GM18873 (cell line): ENCODE measurements around the gene ETFB.

Experiments used
- ATAC-seq: cut with Tn5 transposase; IDR thresholded peaks from one replicate; pipeline ENCODE4 v1.9.1; 2021; ENCODE audit warnings: mild to moderate bottlenecking, moderate library complexity, moderate number of reproducible peaks; ENCODE audit not compliant: unreplicated experiment, low FRiP score

Gene ETFB

GRCh38 chr19:51297406-51297805 is 68.8 kb downstream of the ETFB start:
- ATAC-seq = no peak

DNA sequence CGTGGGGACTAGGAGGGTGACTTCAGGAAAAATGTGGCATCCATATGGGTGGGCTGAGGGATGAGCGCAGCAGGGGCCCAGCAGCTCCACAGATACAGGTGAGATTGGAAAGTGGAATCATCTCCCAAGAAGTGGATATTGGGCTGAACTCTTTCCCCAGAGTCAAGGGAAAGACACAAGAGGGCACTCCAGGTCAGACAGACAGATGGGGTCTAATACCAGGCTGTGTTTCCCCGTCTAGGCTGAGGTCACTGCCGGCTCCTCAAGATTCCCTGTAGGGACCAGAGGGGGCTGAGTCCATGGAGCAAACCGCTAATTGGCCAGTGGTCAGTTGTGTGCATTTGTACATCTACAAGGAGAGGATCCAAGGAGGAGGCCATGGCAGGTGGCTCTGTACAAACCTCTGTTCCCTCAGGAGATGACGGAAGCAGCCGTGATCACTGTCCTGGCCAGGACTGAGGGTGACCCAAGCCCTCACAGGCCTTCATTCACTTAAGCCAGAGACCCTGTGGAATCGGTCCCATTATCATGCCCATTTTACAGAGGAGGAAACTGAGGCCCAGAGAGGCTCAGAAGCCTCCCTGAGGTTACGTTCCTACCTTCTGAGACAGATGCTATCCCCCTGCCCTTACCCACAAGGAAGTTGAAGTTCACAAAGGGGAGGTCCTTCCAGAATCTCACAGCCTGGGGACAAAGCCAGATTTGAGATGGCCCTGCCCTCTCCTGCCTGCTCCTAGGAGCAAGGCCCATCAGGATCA is 69.7 kb downstream of the ETFB start:
- no peak for ATAC-seq

GRCh38 chr19:51295382-51296126 is 70.6 kb downstream of the ETFB start:
- no peak for ATAC-seq
